HG03175 (cell line): ENCODE measurements around the gene BRSK2.

ENCODE experiments used
- ATAC-seq: cut with Tn5 transposase; IDR thresholded peaks from one replicate; pipeline ENCODE4 v1.9.1; 2021; ENCODE audit warnings: mild to moderate bottlenecking, moderate library complexity; ENCODE audit not compliant: unreplicated experiment

Gene BRSK2

GRCh38 chr11:1460986-1461825 is 71.5 kb downstream of the BRSK2 start:
- no peak for ATAC-seq

- no peak for ATAC-seq
Measured at GRCh38 chr11:1461826-1462697, 72.3 kb downstream of the BRSK2 start.

- no peak for ATAC-seq
Measured at GRCh38 chr11:1462698-1462975, 72.9 kb downstream of the BRSK2 start.

GRCh38 chr11:1463056-1463455 is 73.3 kb downstream of the BRSK2 start:
- no peak for ATAC-seq

GRCh38 chr11:1466784-1467183 is 77.0 kb downstream of the BRSK2 start:
- no peak for ATAC-seq

GRCh38 chr11:1467270-1467669 is 77.5 kb downstream of the BRSK2 start:
- no peak for ATAC-seq

- no peak for ATAC-seq
Measured at GRCh38 chr11:1468002-1468401, 78.3 kb downstream of the BRSK2 start.

- ATAC-seq = no peak
Measured at GRCh38 chr11:1468473-1469066, 78.8 kb downstream of the BRSK2 start.

- no peak for ATAC-seq
Measured at GRCh38 chr11:1469287-1469910, 79.7 kb downstream of the BRSK2 start.

GRCh38 chr11:1469911-1470680 is 80.4 kb downstream of the BRSK2 start:
- ATAC-seq = no peak

- ATAC-seq = no peak
Measured at GRCh38 chr11:1470681-1471611, 81.2 kb downstream of the BRSK2 start.

- no peak for ATAC-seq
Measured at GRCh38 chr11:1471736-1472135, 82.0 kb downstream of the BRSK2 start.

- no peak for ATAC-seq
Measured at GRCh38 chr11:1472180-1473005, 82.7 kb downstream of the BRSK2 start.

GRCh38 chr11:1473011-1473628 is 83.4 kb downstream of the BRSK2 start:
- no peak for ATAC-seq

- no peak for ATAC-seq
Measured at GRCh38 chr11:1473786-1474185, 84.1 kb downstream of the BRSK2 start.

- no peak for ATAC-seq
Measured at GRCh38 chr11:1475841-1476240, 86.1 kb downstream of the BRSK2 start.

GRCh38 chr11:1476940-1477736 is 87.4 kb downstream of the BRSK2 start:
- no peak for ATAC-seq
